Thoracic aorta (tissue), 2 donors: ENCODE results near the gene ZGRF1. TPM values are rescaled to one million over a fixed set of nuclear protein-coding genes. Genes with fewer than 3 reads are reported as not detected.
"Not testable (repeated sequence)": the region's sequence is repeated elsewhere in the genome, so short reads cannot be mapped to it uniquely, and the experiment has no call there.

Experiments
- ATAC-seq: fragments of 150-250 bp; one replicate; pipeline ENCODE4 v1.8.0; 2017; ENCODE audit warnings: low read depth; ENCODE audit not compliant: insufficient number of reproducible peaks, low FRiP score
- DNase-seq: peaks from one replicate; pipeline ENCODE4 v3.0.0-alpha.2; 2020; ENCODE audit warnings: low spot score
- H3K27ac ChIP-seq, 2 donors: fragments of 200-600 bp; sonication (generic); 1 replicate in 1 of 2; 2 replicates in 1 of 2; pipeline ENCODE4 v1.5.1; 2016; ENCODE audit warnings: mild to moderate bottlenecking in 2 of 2, moderate library complexity in 2 of 2
- H3K27me3 ChIP-seq: fragments of 200-600 bp; sonication (generic); replicated peaks from 2 replicates; pipeline ENCODE4 v1.6.0; 2016; ENCODE audit warnings: mild to moderate bottlenecking; ENCODE audit not compliant: insufficient read depth
- H3K36me3 ChIP-seq: fragments of 200-600 bp; sonication (generic); one replicate; pipeline ENCODE4 v1.5.1; 2016
- H3K4me1 ChIP-seq, 2 donors: fragments of 200-600 bp; sonication (generic); 1 replicate in 1 of 2; 2 replicates in 1 of 2; pipeline versions ENCODE4 v1.5.1 to v1.6.0; 2016; ENCODE audit warnings: low read depth in 2 of 2, mild to moderate bottlenecking in 1 of 2; ENCODE audit not compliant: control insufficient read depth in 1 of 2
- H3K4me3 ChIP-seq: fragments of 200-600 bp; sonication (generic); 2 replicates; pipeline ENCODE4 v1.5.1; 2016; ENCODE audit warnings: mild to moderate bottlenecking
- H3K9me3 ChIP-seq: fragments of 200-600 bp; sonication (generic); 2 replicates; pipeline ENCODE4 v1.5.1; 2016
- total RNA-seq, 2 donors: library from RNA; depleted of rRNA; stranded (reverse); fragments of >200 nt; gene quantifications; one replicate each; pipeline versions ENCODE4 v1.1.0 to v1.2.3, GENCODE V29; 2016
- TF ChIP-seq, protein P1 (sequence below): fragments of 200-600 bp; sonication (generic); IDR thresholded peaks from one replicate; pipeline ENCODE4 v1.5.1; 2019; ENCODE audit warnings: antibody characterized with exemption

Gene ZGRF1
- total RNA-seq, 2 donors from 2014 or later, result 4.3 to 9.9 TPM

DNA sequence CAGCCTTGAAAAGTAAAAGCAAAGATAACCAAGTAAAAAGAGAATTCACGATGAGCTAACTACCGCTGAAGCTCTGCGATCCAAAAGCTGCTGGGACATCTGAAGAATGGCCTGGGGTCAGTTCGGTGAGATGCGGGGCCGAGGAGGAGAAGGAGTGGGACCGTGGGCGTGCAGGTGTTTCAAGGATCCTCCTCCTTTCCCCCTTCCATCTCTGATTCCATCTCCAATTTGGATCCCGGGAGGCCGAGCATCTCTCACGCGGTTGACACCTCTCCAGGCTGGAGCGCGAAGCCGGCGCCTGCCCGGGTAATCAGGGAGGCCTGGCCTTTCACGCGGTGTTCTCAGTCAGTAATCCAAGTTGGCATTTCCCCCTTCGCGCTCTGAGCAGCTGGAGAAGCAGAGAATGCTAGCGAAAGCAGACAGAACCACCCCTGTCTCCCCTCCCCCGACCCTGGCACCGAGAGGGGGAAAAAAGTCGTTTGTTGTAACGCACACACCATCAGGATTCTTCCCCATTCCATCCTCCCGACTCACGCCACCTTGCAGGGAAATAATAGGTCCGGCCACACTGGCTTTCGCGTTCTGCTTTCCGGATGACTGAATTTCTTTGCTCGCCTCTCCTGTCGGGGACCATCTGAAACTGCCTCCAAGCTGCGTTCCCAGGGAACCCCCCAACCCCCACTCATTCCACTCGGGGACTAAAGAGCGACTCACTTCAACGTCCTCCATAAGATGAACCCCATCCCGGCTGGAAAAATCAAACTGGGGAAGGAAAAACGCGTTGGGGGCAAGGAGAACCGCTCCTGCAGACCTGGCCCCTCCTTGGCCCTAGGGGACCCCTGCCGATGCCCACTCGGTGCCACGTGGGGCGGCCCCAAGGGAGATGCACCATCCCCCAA lies 127.2 kb downstream of the ZGRF1 start:
- DNase-seq, result no peak
- Histone ChIP-seq H3K36me3 (no peaks in the 10 kb centered on the region), H3K4me1 (peaks cover 19 to 29% of the 10 kb centered on the region in 2 donors), H3K27ac (no peak overlapping the region), H3K27me3 (peaks cover 22% of the 10 kb centered on the region), H3K4me3 (peak overlapping the region; percentile 66), H3K9me3 (no peaks in the 10 kb centered on the region)
- TF ChIP-seq, protein P1, sequence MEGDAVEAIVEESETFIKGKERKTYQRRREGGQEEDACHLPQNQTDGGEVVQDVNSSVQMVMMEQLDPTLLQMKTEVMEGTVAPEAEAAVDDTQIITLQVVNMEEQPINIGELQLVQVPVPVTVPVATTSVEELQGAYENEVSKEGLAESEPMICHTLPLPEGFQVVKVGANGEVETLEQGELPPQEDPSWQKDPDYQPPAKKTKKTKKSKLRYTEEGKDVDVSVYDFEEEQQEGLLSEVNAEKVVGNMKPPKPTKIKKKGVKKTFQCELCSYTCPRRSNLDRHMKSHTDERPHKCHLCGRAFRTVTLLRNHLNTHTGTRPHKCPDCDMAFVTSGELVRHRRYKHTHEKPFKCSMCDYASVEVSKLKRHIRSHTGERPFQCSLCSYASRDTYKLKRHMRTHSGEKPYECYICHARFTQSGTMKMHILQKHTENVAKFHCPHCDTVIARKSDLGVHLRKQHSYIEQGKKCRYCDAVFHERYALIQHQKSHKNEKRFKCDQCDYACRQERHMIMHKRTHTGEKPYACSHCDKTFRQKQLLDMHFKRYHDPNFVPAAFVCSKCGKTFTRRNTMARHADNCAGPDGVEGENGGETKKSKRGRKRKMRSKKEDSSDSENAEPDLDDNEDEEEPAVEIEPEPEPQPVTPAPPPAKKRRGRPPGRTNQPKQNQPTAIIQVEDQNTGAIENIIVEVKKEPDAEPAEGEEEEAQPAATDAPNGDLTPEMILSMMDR, result no peak
- no peak for ATAC-seq

DNA sequence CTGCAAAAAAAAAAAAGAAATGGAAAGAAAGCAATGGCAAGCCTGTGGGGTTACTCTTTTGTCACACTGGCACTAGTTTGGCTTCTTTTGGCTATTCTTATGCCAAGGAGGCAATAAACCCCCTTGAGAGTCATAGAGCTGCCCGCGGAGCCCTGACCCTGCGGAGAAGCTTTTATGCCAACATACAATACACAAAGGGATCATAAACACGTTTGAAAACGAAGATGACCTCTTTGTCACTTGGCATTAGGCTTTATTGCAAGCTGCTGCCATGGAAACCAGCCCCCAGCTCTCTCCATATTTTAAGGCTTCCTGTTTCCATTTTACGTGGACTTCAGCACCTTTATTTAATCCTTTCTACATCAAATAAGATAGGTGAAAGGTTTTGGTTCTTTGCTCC lies 128.4 kb downstream of the ZGRF1 start:
- no peak for DNase-seq
- Histone ChIP-seq H3K4me1 (peaks cover 19 to 25% of the 10 kb centered on the region in 2 donors), H3K27me3 (peaks cover 18% of the 10 kb centered on the region), H3K27ac (no peak overlapping the region), H3K4me3 (no peak overlapping the region), H3K9me3 (no peaks in the 10 kb centered on the region), H3K36me3 (no peaks in the 10 kb centered on the region)
- no peak for ATAC-seq
- TF ChIP-seq, protein P1, result no peak

DNA sequence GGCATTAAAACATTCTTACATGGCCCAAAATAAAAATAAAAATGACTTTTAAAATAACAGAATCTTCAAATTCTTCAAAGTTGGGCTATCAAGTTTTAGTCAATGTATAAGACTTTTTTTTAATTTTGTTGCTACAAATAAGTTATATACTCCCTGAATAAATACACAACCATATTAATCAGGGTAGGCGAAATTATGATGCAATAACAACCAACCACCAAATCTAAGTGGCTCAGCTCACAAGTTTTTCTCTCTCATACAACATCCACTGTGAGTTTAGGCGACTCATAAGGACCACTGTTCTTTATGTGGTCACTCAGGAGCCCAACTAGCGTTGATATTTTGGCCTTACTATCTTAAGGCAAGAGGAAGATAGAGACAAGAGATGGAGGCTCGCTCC lies 131.9 kb downstream of the ZGRF1 start:
- H3K27me3 ChIP-seq, result peaks cover 13% of the 10 kb centered on the region

DNA sequence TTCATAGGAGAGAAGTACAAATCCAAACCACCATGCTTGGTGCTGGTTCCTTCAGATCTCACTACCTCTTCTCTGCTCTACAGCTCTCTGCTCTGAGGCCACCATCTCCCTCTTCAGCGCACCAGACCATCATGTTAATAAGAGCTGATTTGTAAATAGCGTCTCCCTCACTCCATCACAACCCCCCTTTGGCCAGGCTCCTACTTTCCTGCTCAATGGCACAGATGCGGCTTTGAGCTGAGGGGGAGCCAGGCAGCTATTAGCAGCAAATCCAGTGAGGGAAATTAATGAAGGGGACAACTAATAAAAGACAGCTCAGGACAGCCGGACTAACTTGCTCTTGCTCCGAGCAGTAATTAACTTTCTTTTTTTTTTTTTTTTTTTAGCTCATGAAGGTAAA lies 133.8 kb downstream of the ZGRF1 start:
- Histone ChIP-seq H3K4me1 (no peaks in the 10 kb centered on the region), H3K36me3 (no peaks in the 10 kb centered on the region), H3K4me3 (no peak overlapping the region), H3K9me3 (no peaks in the 10 kb centered on the region), H3K27ac (no peak overlapping the region), H3K27me3 (peaks cover 3% of the 10 kb centered on the region)
- no peak for DNase-seq
- TF ChIP-seq, protein P1, result no peak
- no peak for ATAC-seq

More for the DNA sequence above, 131.9 kb downstream of the ZGRF1 start:
- peaks cover 7 to 12% of the 10 kb centered on the region in 2 donors for H3K4me1 ChIP-seq
- no peaks in the 10 kb centered on the region for H3K9me3 ChIP-seq
- ATAC-seq (no peak), DNase-seq (no peak)
- no peak overlapping the region for H3K4me3 ChIP-seq
- no peaks in the 10 kb centered on the region for H3K36me3 ChIP-seq
- TF ChIP-seq, protein P1, result no peak
- no peak overlapping the region for H3K27ac ChIP-seq

DNA sequence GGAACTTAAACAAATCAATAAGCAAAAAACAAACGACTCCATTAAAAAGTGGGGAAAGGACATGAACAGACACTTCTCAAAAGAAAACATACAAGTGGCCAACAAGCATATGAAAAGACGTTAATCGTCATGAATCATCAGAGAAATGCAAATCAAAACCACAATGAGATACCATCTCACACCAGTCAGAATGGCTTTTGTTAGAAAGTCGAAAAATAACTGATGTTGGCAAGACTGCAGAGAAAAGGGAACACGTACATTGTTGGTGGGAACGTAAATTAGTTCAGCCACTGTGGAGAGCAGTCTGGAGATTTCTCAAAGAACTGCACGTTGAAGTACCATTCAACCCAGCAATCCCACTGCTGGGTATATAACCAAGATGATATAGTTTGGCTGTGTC lies 144.4 kb downstream of the ZGRF1 start:
- TF ChIP-seq, protein P1, result no peak
- ATAC-seq, result no peak

DNA sequence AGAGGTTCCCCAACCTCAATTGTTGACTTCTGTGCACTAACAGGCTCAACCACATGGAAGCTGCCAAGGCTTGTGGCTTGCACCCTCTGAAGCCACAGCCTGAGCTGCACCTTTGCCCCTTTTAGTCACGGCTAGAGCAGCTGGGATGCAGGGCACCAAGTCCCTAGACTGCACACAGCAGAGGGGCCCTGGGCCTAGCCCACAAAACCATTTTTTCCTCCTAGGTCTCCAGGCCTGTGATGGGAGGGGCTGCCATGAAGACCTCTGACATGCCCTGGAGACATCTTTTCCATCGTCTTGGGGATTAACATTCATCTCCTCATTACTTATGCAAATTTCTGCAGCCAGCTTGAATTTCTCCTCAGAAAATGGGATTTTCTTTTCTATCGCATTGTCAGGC lies 145.9 kb downstream of the ZGRF1 start:
- H3K9me3 ChIP-seq, H3K4me1 ChIP-seq, H3K4me3 ChIP-seq, H3K27ac ChIP-seq, H3K27me3 ChIP-seq, H3K36me3 ChIP-seq, ATAC-seq, DNase-seq: not testable (repeated sequence)

More for the DNA sequence above, 144.4 kb downstream of the ZGRF1 start:
- no peak overlapping the region for H3K4me3 ChIP-seq
- peaks cover 3% of the 10 kb centered on the region for H3K9me3 ChIP-seq
- H3K4me1 ChIP-seq, result no peaks in the 10 kb centered on the region
- H3K27ac ChIP-seq, result no peak overlapping the region
- DNase-seq, result no peak
- no peaks in the 10 kb centered on the region for H3K27me3 ChIP-seq
- no peaks in the 10 kb centered on the region for H3K36me3 ChIP-seq
